ENCODE results near the gene GINS1. TPM values are rescaled to one million over a fixed set of nuclear protein-coding genes. Genes with fewer than 3 reads are reported as not detected.

Gene GINS1
- 10 to 100 TPM; 34.9 to 35.9 TPM for total RNA-seq

DNA sequence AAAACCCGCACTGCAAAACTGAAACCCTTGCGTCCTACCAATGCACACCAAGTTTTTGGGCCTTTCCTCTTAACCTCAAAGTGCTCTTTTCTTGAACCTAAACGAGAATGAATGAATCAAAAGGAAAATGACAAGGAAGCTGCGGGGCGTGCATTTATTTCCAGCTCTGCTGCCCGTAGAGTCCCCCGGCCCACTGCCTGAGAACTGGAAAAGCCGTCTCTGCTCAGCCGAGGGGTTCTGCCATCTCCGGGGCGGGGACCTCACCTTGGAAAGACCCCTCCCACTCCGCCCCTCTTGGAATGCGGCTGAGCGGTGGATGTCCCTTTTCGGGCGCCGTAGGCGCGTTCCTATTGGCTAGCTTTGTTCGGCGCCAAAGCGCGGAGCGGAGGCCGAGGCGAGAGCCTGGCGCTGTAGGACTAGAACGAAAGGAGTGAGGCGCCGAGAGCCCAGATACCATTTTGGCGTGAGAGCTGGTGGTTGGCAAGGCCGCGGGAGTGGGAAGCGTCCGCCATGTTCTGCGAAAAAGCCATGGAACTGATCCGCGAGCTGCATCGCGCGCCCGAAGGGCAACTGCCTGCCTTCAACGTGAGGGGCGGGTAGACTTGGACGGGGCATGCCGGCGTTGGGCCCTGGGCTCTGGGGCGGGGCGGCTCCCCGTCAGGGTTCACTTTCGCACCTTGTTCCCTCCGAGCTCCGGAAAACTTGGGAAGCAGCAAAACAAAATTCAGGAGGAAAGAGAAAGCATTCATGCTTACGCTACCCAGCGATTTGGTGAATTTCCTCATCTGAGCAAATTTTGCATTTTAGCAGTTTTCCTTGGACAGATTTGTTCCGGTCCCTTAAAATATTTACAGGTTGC lies at the start of gene GINS1:
TSS of gene GINS1 (plus strand) at position 363 of the 859 bp plus-strand sequence. CDS start at position 511, 148 bp downstream.
- ATAC-seq (peak; percentile 94), DNase-seq (peak; percentile 89)
- Mint-ChIP-seq H3K36me3 (ENCODE audit: low read depth) (peaks cover 10% of the 10 kb centered on the region), H3K4me3 (peak within 1 kb of the TSS; percentile 82), H3K9me3 (peaks cover 13% of the 10 kb centered on the region), H3K27me3 (no peaks in the 10 kb centered on the region), H3K4me1 (ENCODE audit: low read depth) (peaks cover 14% of the 10 kb centered on the region), H3K27ac (peak within 1 kb of the TSS; percentile 75)
- TF ChIP-seq, protein P1, sequence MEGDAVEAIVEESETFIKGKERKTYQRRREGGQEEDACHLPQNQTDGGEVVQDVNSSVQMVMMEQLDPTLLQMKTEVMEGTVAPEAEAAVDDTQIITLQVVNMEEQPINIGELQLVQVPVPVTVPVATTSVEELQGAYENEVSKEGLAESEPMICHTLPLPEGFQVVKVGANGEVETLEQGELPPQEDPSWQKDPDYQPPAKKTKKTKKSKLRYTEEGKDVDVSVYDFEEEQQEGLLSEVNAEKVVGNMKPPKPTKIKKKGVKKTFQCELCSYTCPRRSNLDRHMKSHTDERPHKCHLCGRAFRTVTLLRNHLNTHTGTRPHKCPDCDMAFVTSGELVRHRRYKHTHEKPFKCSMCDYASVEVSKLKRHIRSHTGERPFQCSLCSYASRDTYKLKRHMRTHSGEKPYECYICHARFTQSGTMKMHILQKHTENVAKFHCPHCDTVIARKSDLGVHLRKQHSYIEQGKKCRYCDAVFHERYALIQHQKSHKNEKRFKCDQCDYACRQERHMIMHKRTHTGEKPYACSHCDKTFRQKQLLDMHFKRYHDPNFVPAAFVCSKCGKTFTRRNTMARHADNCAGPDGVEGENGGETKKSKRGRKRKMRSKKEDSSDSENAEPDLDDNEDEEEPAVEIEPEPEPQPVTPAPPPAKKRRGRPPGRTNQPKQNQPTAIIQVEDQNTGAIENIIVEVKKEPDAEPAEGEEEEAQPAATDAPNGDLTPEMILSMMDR (IDR thresholded peaks at IDR 0.05): no peak
- CTCF ChIA-PET: interaction anchor here (0.8 to 4.0 kb wide), 8 partner anchors 9 to 413 kb away, joined by 3 to 29 read pairs (median 4); partner anchors contain the start of gene ABHD12
- POLR2A ChIA-PET: interaction anchor here (0.7 to 1.7 kb wide), 17 partner anchors 11 to 1288 kb away, joined by 3 to 9 read pairs (median 3); partner anchors contain the start of genes ABHD12, ACSS1 and PYGB
- intact Hi-C loops (cut with micrococcal nuclease): loop anchor here (2.0 kb wide), 1 partner anchor 97 kb away; no protein-coding TSS in a partner anchor

DNA sequence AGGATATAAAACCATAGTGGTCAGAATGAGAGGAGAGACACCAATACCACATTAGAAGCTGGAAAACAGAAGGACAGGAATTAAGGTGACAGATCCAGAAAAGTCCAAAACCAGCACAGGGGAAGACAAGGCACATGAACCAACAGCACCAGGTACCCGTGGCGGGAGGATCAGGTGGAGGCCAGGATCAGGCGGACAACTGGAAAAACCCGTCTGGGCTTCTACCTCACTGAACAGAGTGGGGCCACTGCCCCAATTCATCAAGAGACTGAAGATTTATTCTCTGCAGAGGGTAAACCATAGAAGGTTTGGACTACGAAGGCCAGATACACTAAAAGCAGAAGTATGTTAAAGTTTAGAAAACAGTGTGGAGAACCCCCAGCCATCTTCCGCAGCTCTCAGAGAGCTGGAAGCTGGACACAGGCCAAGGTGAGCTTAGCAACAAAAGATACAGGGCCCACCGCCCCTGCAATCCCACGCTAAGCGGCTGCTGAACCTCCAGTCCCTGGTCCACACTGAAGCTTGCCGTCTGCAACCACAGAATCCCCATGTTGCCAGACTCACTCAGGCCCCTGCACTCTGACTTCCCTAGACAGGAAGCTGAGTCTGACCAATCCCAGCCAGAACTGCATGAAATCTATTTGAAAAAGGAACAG lies 46.7 kb upstream of the GINS1 start:
- DNase-seq (no peak), ATAC-seq (no peak)
- intact Hi-C loops (cut with micrococcal nuclease): no loop called here
- ChIA-PET CTCF (interaction anchor here (1.1 kb wide), 1 partner anchor 39 kb away, joined by 3 read pairs; no protein-coding TSS in a partner anchor), POLR2A (no interaction called here)
- Mint-ChIP-seq H3K27me3 (no peaks in the 10 kb centered on the region), H3K9me3 (no peaks in the 10 kb centered on the region), H3K36me3 (ENCODE audit: low read depth) (peaks cover 9% of the 10 kb centered on the region), H3K4me3 (no peak overlapping the region), H3K4me1 (ENCODE audit: low read depth) (peaks cover 16% of the 10 kb centered on the region), H3K27ac (no peak overlapping the region)
- TF ChIP-seq, protein P1 (IDR thresholded peaks at IDR 0.05): no peak

DNA sequence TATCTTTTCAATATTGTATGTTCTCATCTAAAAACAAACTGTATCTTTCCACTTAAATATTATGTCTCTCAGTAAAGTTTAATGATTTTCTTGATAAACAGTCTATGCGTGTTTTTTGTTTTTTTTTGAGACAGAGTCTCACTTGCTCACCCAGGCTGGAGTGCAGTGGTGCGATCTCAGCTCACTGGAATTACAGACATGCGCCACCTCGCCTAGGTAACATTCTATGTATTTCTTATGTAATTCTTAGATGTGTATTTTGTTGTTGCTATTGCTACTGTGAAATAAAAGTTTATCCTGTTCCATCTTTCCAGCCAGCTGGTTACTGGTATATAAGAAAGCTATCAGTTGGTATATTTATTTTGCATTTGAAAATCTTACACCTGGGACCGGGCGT lies 46.2 kb upstream of the GINS1 start:
- no peak for ATAC-seq
- intact Hi-C loops (cut with micrococcal nuclease): no loop called here
- Mint-ChIP-seq H3K4me3 (no peak overlapping the region), H3K27ac (no peak overlapping the region), H3K36me3 (ENCODE audit: low read depth) (peaks cover 9% of the 10 kb centered on the region), H3K27me3 (no peaks in the 10 kb centered on the region), H3K4me1 (ENCODE audit: low read depth) (peaks cover 13% of the 10 kb centered on the region), H3K9me3 (no peaks in the 10 kb centered on the region)
- ChIA-PET POLR2A (no interaction called here), CTCF (interaction anchor here (1.1 kb wide), 1 partner anchor 38 kb away, joined by 3 read pairs; no protein-coding TSS in a partner anchor)
- DNase-seq: no peak
- TF ChIP-seq, protein P1 (IDR thresholded peaks at IDR 0.05): no peak

DNA sequence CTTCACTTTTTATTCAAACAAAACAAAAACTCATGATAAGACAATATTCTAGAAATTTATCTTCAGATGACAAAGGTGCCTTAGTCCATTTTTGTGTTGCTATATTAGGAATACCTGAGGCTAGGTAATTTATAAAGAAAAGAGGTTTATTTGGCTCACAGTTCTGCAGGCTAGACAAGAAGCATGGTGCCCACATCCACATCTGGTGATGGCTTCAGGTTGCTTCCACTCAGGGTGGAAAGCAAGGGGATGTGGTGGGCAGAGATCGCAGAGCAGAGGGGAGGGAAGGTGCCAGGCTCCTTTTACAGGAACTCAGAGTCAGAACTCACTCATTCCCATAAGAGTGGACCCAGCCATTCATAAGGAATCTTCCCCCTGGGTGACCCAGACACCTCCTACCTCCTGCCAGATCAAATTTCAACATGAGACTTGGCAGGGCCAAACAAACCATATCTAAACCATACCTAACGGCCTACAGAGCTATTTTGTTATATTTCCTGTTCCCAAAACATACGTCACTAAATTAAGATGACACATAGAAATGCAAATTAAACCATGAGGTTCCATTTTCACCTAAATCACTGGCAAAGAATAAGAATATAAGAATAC lies 43.2 kb upstream of the GINS1 start:
- ChIA-PET POLR2A (interaction anchor here (0.6 kb wide), 1 partner anchor 80 kb away, joined by 6 read pairs; no protein-coding TSS in a partner anchor), CTCF (no interaction called here)
- H3K9me3 Mint-ChIP-seq: peaks cover under 1% of the 10 kb centered on the region
- H3K4me3 Mint-ChIP-seq: no peak overlapping the region
- H3K4me1 Mint-ChIP-seq (ENCODE audit: low read depth): peaks cover 3% of the 10 kb centered on the region
- TF ChIP-seq, protein P1 (IDR thresholded peaks at IDR 0.05): no peak
- no peaks in the 10 kb centered on the region for H3K27me3 Mint-ChIP-seq
- peaks cover 17% of the 10 kb centered on the region for H3K36me3 Mint-ChIP-seq (ENCODE audit: low read depth)
- H3K27ac Mint-ChIP-seq: no peak overlapping the region
- DNase-seq: no peak
- intact Hi-C loops (cut with micrococcal nuclease): no loop called here
- no peak for ATAC-seq
